Activated T-helper 2 cell treated with anti-CD3 and anti-CD28 coated beads, Interferon-gamma antibody, Interleukin-2, Interleukin-4, amounts not matched to agents 10 μg/mL and 5 μg/mL and 100 μg/mL, durations not matched to agents 14 hours and 24 hours and 36 hours (primary cell): ENCODE measurements around the gene C15orf39. TPM values are rescaled to one million over a fixed set of nuclear protein-coding genes. Genes with fewer than 3 reads are reported as not detected.
"Not testable (repeated sequence)": the region's sequence is repeated elsewhere in the genome, so short reads cannot be mapped to it uniquely, and the experiment has no call there.

Source experiments
- DNase-seq: peaks from one replicate; pipeline ENCODE4 v3.0.0; 2021; ENCODE audit warnings: low spot score
- H3K27ac Mint-ChIP-seq: one replicate; pipeline ENCODE4 v1.8.0; 2021; ENCODE audit warnings: mixed read lengths
- H3K27me3 Mint-ChIP-seq: one replicate; pipeline ENCODE4 v1.8.0; 2021; ENCODE audit warnings: low read depth, mixed read lengths
- H3K36me3 Mint-ChIP-seq: one replicate; pipeline ENCODE4 v1.8.0; 2021; ENCODE audit warnings: low read depth, mixed read lengths
- H3K4me1 Mint-ChIP-seq: one replicate; pipeline ENCODE4 v1.8.0; 2021; ENCODE audit warnings: low read depth, mixed read lengths
- H3K4me3 Mint-ChIP-seq: one replicate; pipeline ENCODE4 v1.8.0; 2021; ENCODE audit warnings: low read depth, mild to moderate bottlenecking, moderate library complexity, mixed read lengths
- H3K9me3 Mint-ChIP-seq: one replicate; pipeline ENCODE4 v1.8.0; 2021; ENCODE audit warnings: mixed read lengths
- intact Hi-C: fragments of 100-400 bp; cut with micrococcal nuclease; formaldehyde crosslinking; loops from one replicate; pipeline ENCODE4 v1.15.1; 2023
- total RNA-seq: library from RNA; stranded (reverse); gene quantifications from 2 replicates; pipeline ENCODE4 v1.2.3, GENCODE V29; 2022

The C15orf39 gene
- total RNA-seq, 1 donor from 2014 or later = 63.5 TPM

GRCh38 chr15:75237316-75237982 is 35.8 kb downstream of the C15orf39 start:
- no peaks in the 10 kb centered on the region for H3K9me3 Mint-ChIP-seq
- peaks cover 13% of the 10 kb centered on the region for H3K27me3 Mint-ChIP-seq
- no peaks in the 10 kb centered on the region for H3K4me1 Mint-ChIP-seq
- no peak for DNase-seq
- intact Hi-C loops = no loop called here
- no peaks in the 10 kb centered on the region for H3K36me3 Mint-ChIP-seq
- no peak overlapping the region for H3K4me3 Mint-ChIP-seq
- H3K27ac Mint-ChIP-seq = no peak overlapping the region

GRCh38 chr15:75238150-75238549 is 36.5 kb downstream of the C15orf39 start:
- H3K36me3 Mint-ChIP-seq = no peaks in the 10 kb centered on the region
- no peak for DNase-seq
- peaks cover 10% of the 10 kb centered on the region for H3K27me3 Mint-ChIP-seq
- intact Hi-C loops = no loop called here
- no peaks in the 10 kb centered on the region for H3K4me1 Mint-ChIP-seq
- no peak overlapping the region for H3K27ac Mint-ChIP-seq
- no peak overlapping the region for H3K4me3 Mint-ChIP-seq
- no peaks in the 10 kb centered on the region for H3K9me3 Mint-ChIP-seq

GRCh38 chr15:75245741-75246140 is 44.1 kb downstream of the C15orf39 start:
- intact Hi-C loops, H3K9me3 Mint-ChIP-seq, DNase-seq, H3K36me3 Mint-ChIP-seq, H3K4me3 Mint-ChIP-seq, H3K4me1 Mint-ChIP-seq, H3K27ac Mint-ChIP-seq: not testable (repeated sequence)
- peaks cover 24% of the 10 kb centered on the region for H3K27me3 Mint-ChIP-seq

GRCh38 chr15:75248991-75249390 is 47.3 kb downstream of the C15orf39 start:
- intact Hi-C loops, H3K9me3 Mint-ChIP-seq, H3K27ac Mint-ChIP-seq, H3K4me1 Mint-ChIP-seq, DNase-seq, H3K4me3 Mint-ChIP-seq, H3K36me3 Mint-ChIP-seq: not testable (repeated sequence)
- peaks cover 26% of the 10 kb centered on the region for H3K27me3 Mint-ChIP-seq

GRCh38 chr15:75249726-75250125 is 48.0 kb downstream of the C15orf39 start:
- no peaks in the 10 kb centered on the region for H3K9me3 Mint-ChIP-seq
- peaks cover 26% of the 10 kb centered on the region for H3K27me3 Mint-ChIP-seq
- no peaks in the 10 kb centered on the region for H3K4me1 Mint-ChIP-seq
- H3K4me3 Mint-ChIP-seq = no peak overlapping the region
- no peaks in the 10 kb centered on the region for H3K36me3 Mint-ChIP-seq
- no peak overlapping the region for H3K27ac Mint-ChIP-seq
- no peak for DNase-seq
- intact Hi-C loops = no loop called here

- H3K9me3 Mint-ChIP-seq, intact Hi-C loops, H3K27ac Mint-ChIP-seq, H3K36me3 Mint-ChIP-seq, DNase-seq, H3K4me3 Mint-ChIP-seq, H3K4me1 Mint-ChIP-seq: not testable (repeated sequence)
- H3K27me3 Mint-ChIP-seq = peaks cover 21% of the 10 kb centered on the region
Measured at GRCh38 chr15:75251343-75251742, 49.7 kb downstream of the C15orf39 start.

GRCh38 chr15:75252285-75252684 is 50.6 kb downstream of the C15orf39 start:
- intact Hi-C loops, H3K27ac Mint-ChIP-seq, H3K9me3 Mint-ChIP-seq, H3K36me3 Mint-ChIP-seq, H3K4me1 Mint-ChIP-seq, H3K4me3 Mint-ChIP-seq, DNase-seq: not testable (repeated sequence)
- H3K27me3 Mint-ChIP-seq = peaks cover 21% of the 10 kb centered on the region

- H3K36me3 Mint-ChIP-seq, H3K27me3 Mint-ChIP-seq, H3K9me3 Mint-ChIP-seq, H3K4me3 Mint-ChIP-seq, intact Hi-C loops, DNase-seq, H3K4me1 Mint-ChIP-seq, H3K27ac Mint-ChIP-seq: not testable (repeated sequence)
Measured at GRCh38 chr15:75258034-75258433, 56.4 kb downstream of the C15orf39 start, which contains the start of gene GOLGA6C. Gene GOLGA6C, plus strand, starts transcription at chr15:75258334. Its CDS starts 265 bp downstream, at chr15:75258599.

- DNase-seq, intact Hi-C loops, H3K4me3 Mint-ChIP-seq, H3K9me3 Mint-ChIP-seq, H3K4me1 Mint-ChIP-seq, H3K27ac Mint-ChIP-seq, H3K36me3 Mint-ChIP-seq, H3K27me3 Mint-ChIP-seq: not testable (repeated sequence)
Measured at GRCh38 chr15:75258620-75259343, 57.1 kb downstream of the C15orf39 start.

- H3K4me1 Mint-ChIP-seq, DNase-seq, H3K27ac Mint-ChIP-seq, H3K9me3 Mint-ChIP-seq, H3K36me3 Mint-ChIP-seq, intact Hi-C loops, H3K4me3 Mint-ChIP-seq, H3K27me3 Mint-ChIP-seq: not testable (repeated sequence)
Measured at GRCh38 chr15:75259873-75260272, 58.2 kb downstream of the C15orf39 start.

Other genes starting within 250 kb of the C15orf39 start
- gene RPP25, start 245.1 kb upstream of the C15orf39 start, total RNA-seq = 13.1 and 14.2 TPM in 2 replicates
- 0.89 and 0.99 TPM in 2 replicates for gene SCAMP5, start 206.3 kb upstream of the C15orf39 start, total RNA-seq
- gene PPCDC, start 178.3 kb upstream of the C15orf39 start, total RNA-seq = 28.4 and 31.0 TPM in 2 replicates
- not detected in 2 replicates for gene GOLGA6C, start 56.5 kb downstream of the C15orf39 start, total RNA-seq
- gene GOLGA6D, start 81.0 kb downstream of the C15orf39 start, total RNA-seq = not detected in 2 replicates
- 69.5 and 78.9 TPM in 2 replicates for gene COMMD4, start 134.2 kb downstream of the C15orf39 start, total RNA-seq
- gene NEIL1, start 145.2 kb downstream of the C15orf39 start, total RNA-seq = 1.5 and 2.6 TPM in 2 replicates
- gene MAN2C1, start 166.7 kb downstream of the C15orf39 start, total RNA-seq = 233 and 240 TPM in 2 replicates
- 88.4 and 94.6 TPM in 2 replicates for gene SIN3A, start 249.8 kb downstream of the C15orf39 start, total RNA-seq